B cell (primary cell): ENCODE data around the gene TMX4. TPM values are rescaled to one million over a fixed set of nuclear protein-coding genes. Genes with fewer than 3 reads are reported as not detected.

ENCODE experiments used
- ATAC-seq: fragments of 200-7000 bp; cut with Tn5 transposase; one replicate; pipeline ENCODE4 v1.10.0; 2021; ENCODE audit warnings: low read depth, mild to moderate bottlenecking, moderate number of reproducible peaks, moderate library complexity
- CTCF ChIA-PET: fragments of 350-600 bp; sonication (Branson Sonifier 250); formaldehyde crosslinking; loops from one replicate; lab custom pipeline; 2021; ENCODE audit warnings: antibody characterized with exemption, inconsistent platforms; lab: Charles Lee
- POLR2A ChIA-PET: fragments of 350-600 bp; sonication (Branson Sonifier 250); formaldehyde crosslinking; loops from one replicate; lab custom pipeline; 2021; ENCODE audit warnings: antibody characterized with exemption; lab: Charles Lee
- DNase-seq: peaks from one replicate; pipeline ENCODE4 v3.0.0; 2013
- H2AFZ ChIP-seq: 2 replicates; pipeline ENCODE4 v1.6.1; 2012; ENCODE audit warnings: mild to moderate bottlenecking, low read depth, low read length; ENCODE audit not compliant: insufficient read depth, poor library complexity, severe bottlenecking
- H3K27ac ChIP-seq, 2 donors: 1 replicate in 1 of 2; 2 replicates in 1 of 2; pipeline ENCODE4 v1.5.1; 2012 to 2013; ENCODE audit warnings: low read length in 2 of 2, mild to moderate bottlenecking in 2 of 2, moderate library complexity in 1 of 2
- H3K27me3 ChIP-seq, 4 experiments: fragments of 200-600 bp in 1 of 4; sonication (generic) in 1 of 4; replicated peaks in 1 of 4; 1 replicate in 2 of 4; 2 replicates in 2 of 4; pipeline versions ENCODE4 v1.6.1 to v1.7.0; 2013 to 2016; ENCODE audit warnings: low read length in 3 of 4, mild to moderate bottlenecking in 2 of 4, mixed read lengths in 1 of 4, moderate library complexity in 1 of 4; ENCODE audit not compliant: insufficient read depth in 4 of 4, control insufficient read depth in 3 of 4; ENCODE audit errors: control extremely low read depth in 1 of 4
- H3K36me3 ChIP-seq, 2 experiments: replicated peaks in 1 of 2; 1 replicate in 1 of 2; 2 replicates in 1 of 2; pipeline versions ENCODE4 v1.6.1 to v1.7.1; 2013; ENCODE audit warnings: low read length in 1 of 2; ENCODE audit not compliant: insufficient read depth in 2 of 2, control insufficient read depth in 1 of 2; ENCODE audit errors: control extremely low read depth in 1 of 2, extremely low read depth in 1 of 2
- H3K4me1 ChIP-seq, 2 donors: fragments of 200-600 bp in 1 of 2; sonication (generic) in 1 of 2; 1 replicate in 1 of 2; 2 replicates in 1 of 2; pipeline versions ENCODE4 v1.5.1 to v1.6.1; 2013 to 2017; ENCODE audit warnings: low read length in 2 of 2; ENCODE audit not compliant: control insufficient read depth in 2 of 2, insufficient read depth in 2 of 2
- H3K4me2 ChIP-seq: replicated peaks from 2 replicates; pipeline ENCODE3; 2012; ENCODE audit warnings: mild to moderate bottlenecking, low read depth, low read length; ENCODE audit not compliant: poor library complexity, severe bottlenecking
- H3K4me3 ChIP-seq, 5 experiments: fragments of 200-600 bp in 1 of 5; sonication (generic) in 1 of 5; 1 replicate in 3 of 5; 2 replicates in 2 of 5; pipeline versions ENCODE4 v1.5.1 to v1.7.0; 2011 to 2016; ENCODE audit warnings: low read length in 4 of 5, mild to moderate bottlenecking in 4 of 5, low read depth in 2 of 5, control low read depth in 1 of 5, moderate library complexity in 1 of 5; ENCODE audit not compliant: insufficient read depth in 1 of 5; ENCODE audit errors: control extremely low read depth in 1 of 5, extremely low read depth in 1 of 5
- H3K79me2 ChIP-seq: fragments of 200-600 bp; sonication (generic); one replicate; pipeline ENCODE4 v1.6.0; 2016; ENCODE audit warnings: low read length; ENCODE audit not compliant: control insufficient read depth, insufficient read depth
- H3K9ac ChIP-seq: fragments of 200-600 bp; sonication (generic); 2 replicates; pipeline ENCODE4 v1.6.1; 2017; ENCODE audit warnings: mild to moderate bottlenecking, low read length, moderate library complexity
- H3K9me3 ChIP-seq, 3 donors: one replicate each; pipeline versions ENCODE4 v1.6.1 to v1.7.1; 2013; ENCODE audit warnings: low read length in 2 of 3; ENCODE audit not compliant: control insufficient read depth in 2 of 3, insufficient read depth in 1 of 3; ENCODE audit errors: control extremely low read depth in 1 of 3
- H4K20me1 ChIP-seq: 2 replicates; pipeline ENCODE4 v1.6.0; 2012; ENCODE audit warnings: mild to moderate bottlenecking, low read length; ENCODE audit not compliant: insufficient read depth, control insufficient read depth, poor library complexity, severe bottlenecking
- H3K27ac Mint-ChIP-seq: one replicate; pipeline ENCODE4 v1.8.0; 2021; ENCODE audit warnings: mixed read lengths
- H3K27me3 Mint-ChIP-seq: one replicate; pipeline ENCODE4 v1.8.0; 2021; ENCODE audit warnings: mixed read lengths
- H3K4me1 Mint-ChIP-seq: one replicate; pipeline ENCODE4 v1.8.0; 2021; ENCODE audit warnings: mixed read lengths
- H3K4me3 Mint-ChIP-seq: one replicate; pipeline ENCODE4 v1.8.0; 2021; ENCODE audit warnings: mixed read lengths
- H3K9me3 Mint-ChIP-seq: one replicate; pipeline ENCODE4 v1.8.0; 2022; ENCODE audit warnings: mixed read lengths; ENCODE audit not compliant: insufficient read depth
- CTCF ChIP-seq: fragments of 200-600 bp; IDR thresholded peaks from one replicate; pipeline ENCODE4 v1.8.0; 2022; ENCODE audit warnings: antibody characterized with exemption, mild to moderate bottlenecking
- EZH2 ChIP-seq: IDR thresholded peaks from 2 replicates; pipeline ENCODE4 v1.6.1; 2012; ENCODE audit warnings: borderline replicate concordance, low read depth, mild to moderate bottlenecking, moderate library complexity, low read length; ENCODE audit not compliant: insufficient read depth, poor library complexity, severe bottlenecking
- WGBS: methylation state at CpG from one replicate; pipeline ENCODE4 v1.1.5; 2013; ENCODE audit warnings: missing lambda C conversion rate; ENCODE audit not compliant: insufficient coverage; 5-methylcytosine and 5-hydroxymethylcytosine counted together
- intact Hi-C: fragments of 100-400 bp; cut with micrococcal nuclease; formaldehyde crosslinking; loops from one replicate; pipeline ENCODE4 v1.10.0; 2022
- polyA plus RNA-seq: library from polyadenylated mRNA; depleted of rRNA; stranded (reverse); fragments of >200 nt; gene quantifications from 2 replicates; pipeline ENCODE4 v1.2.3, GENCODE V29; 2012
- total RNA-seq, 2 donors: library from RNA; stranded (reverse); fragments of 120-200 nt in 1 of 2; gene quantifications; 1 replicate in 1 of 2; 2 replicates in 1 of 2; pipeline versions ENCODE4 v1.2.3 to v1.2.4, GENCODE V29; 2013 to 2022

The TMX4 gene
- total and polyA plus RNA-seq, 2 donors (not counting 1 experiment from before 2014, with no cell fraction given), result 5.8 to 62.9 TPM

GRCh38 chr20:7974785-7975435 lies 44.7 kb downstream of the TMX4 start:
- Histone ChIP-seq H3K4me2 (no peak overlapping the region), H4K20me1 (no peaks in the 10 kb centered on the region), H3K79me2 (no peaks in the 10 kb centered on the region), H3K9ac (no peak overlapping the region), H3K36me3 (no peaks in the 10 kb centered on the region), H3K4me3 (no peak overlapping the region), H3K9me3 (no peaks in the 10 kb centered on the region), H3K27me3 (no peaks in the 10 kb centered on the region), H3K4me1 (no peaks in the 10 kb centered on the region), H2AFZ (no peak overlapping the region), H3K27ac (no peak overlapping the region)
- ChIA-PET POLR2A (no interaction called here), CTCF (no interaction called here)
- no peaks in the 10 kb centered on the region for H3K4me1 Mint-ChIP-seq
- 100% methylated on average over 3 of the region's 4 CpGs for WGBS
- DNase-seq (no peak), ATAC-seq (no peak)
- TF ChIP-seq EZH2 (no peak), CTCF (no peak)
- no peak overlapping the region for H3K27ac Mint-ChIP-seq
- no peaks in the 10 kb centered on the region for H3K27me3 Mint-ChIP-seq
- no peaks in the 10 kb centered on the region for H3K9me3 Mint-ChIP-seq
- intact Hi-C loops, result no loop called here
- no peak overlapping the region for H3K4me3 Mint-ChIP-seq

DNA sequence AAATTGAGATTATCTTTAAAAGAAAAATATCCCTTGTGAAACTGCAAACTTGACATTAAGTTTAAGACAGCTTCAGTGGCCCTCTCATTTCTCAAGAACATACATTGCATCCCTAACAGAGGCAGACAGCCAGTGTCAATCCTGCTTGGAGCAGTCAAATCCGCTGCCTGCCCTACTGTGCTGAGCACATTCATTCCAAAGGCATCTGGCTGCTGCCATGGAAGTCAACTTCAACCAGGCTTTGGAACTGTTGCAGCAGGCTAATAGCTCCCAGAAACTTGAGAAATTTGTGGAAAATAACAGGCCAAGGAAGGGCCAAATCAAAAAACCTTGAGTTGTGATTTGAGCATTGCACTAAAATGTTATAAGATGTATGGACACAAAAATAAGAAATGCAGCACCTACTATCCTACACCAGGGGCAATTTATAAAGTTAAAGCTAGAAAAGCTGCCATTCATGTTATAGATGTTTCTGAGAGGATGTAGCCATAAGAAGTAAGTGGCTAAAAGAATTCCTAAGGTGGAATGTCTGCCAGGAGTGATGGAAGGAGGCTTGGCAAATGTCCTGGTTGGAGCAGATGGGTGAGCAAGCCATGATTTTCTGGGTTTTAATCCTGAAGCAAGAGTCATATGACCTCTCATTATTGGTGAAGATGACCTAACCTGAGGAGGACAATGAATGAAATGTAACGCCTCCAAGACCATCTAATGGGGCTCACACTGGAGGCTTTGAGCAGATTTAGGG lies 47.9 kb downstream of the TMX4 start:
- H3K4me1 Mint-ChIP-seq, result no peaks in the 10 kb centered on the region

More for the DNA sequence above, 47.9 kb downstream of the TMX4 start:
- ATAC-seq (no peak), DNase-seq (no peak)
- Histone ChIP-seq H3K4me3 (no peak overlapping the region), H3K79me2 (no peaks in the 10 kb centered on the region), H3K9me3 (no peaks in the 10 kb centered on the region), H3K4me2 (no peak overlapping the region), H2AFZ (no peak overlapping the region), H3K9ac (no peak overlapping the region), H3K36me3 (no peaks in the 10 kb centered on the region), H3K27me3 (no peaks in the 10 kb centered on the region), H3K4me1 (no peaks in the 10 kb centered on the region), H3K27ac (no peak overlapping the region), H4K20me1 (no peaks in the 10 kb centered on the region)
- ChIA-PET POLR2A (no interaction called here), CTCF (interaction anchor here (1.5 kb wide), 1 partner anchor 72 kb away, joined by 5 read pairs; no protein-coding TSS in a partner anchor)
- Mint-ChIP-seq H3K9me3 (no peaks in the 10 kb centered on the region), H3K27me3 (peaks cover 4% of the 10 kb centered on the region), H3K4me3 (no peak overlapping the region), H3K27ac (no peak overlapping the region)
- no peak for TF ChIP-seq EZH2
- TF ChIP-seq CTCF, result no peak
- intact Hi-C loops, result no loop called here
- WGBS, result 87% methylated on average over 2 of the region's 2 CpGs
